OCI-LY1 (cell line): ENCODE measurements around the gene CCDC57.

Source experiments
- H2AFZ ChIP-seq: fragments of 200-600 bp; sonication (generic), shearing (Covaris generic); 2 replicates; pipeline ENCODE4 v1.6.0; 2014; ENCODE audit warnings: antibody characterized with exemption, mild to moderate bottlenecking, low read length
- H3F3A ChIP-seq: fragments of 200-600 bp; sonication (generic), shearing (Covaris generic); 2 replicates; pipeline ENCODE4 v1.6.0; 2014; ENCODE audit warnings: mild to moderate bottlenecking, antibody characterized with exemption, low read length, moderate library complexity; ENCODE audit not compliant: insufficient read depth
- H3K27ac ChIP-seq: fragments of 200-600 bp; sonication (generic); 2 replicates; pipeline ENCODE4 v1.5.1; 2014; ENCODE audit warnings: low read length, mixed run types, mild to moderate bottlenecking, low read depth; ENCODE audit not compliant: poor library complexity, severe bottlenecking
- H3K27me3 ChIP-seq: fragments of 200-600 bp; sonication (generic); 2 replicates; pipeline ENCODE4 v1.6.0; 2014; ENCODE audit warnings: antibody characterized with exemption, mild to moderate bottlenecking, low read length, moderate library complexity; ENCODE audit not compliant: insufficient read depth
- H3K36me3 ChIP-seq: fragments of 200-600 bp; sonication (generic); 2 replicates; pipeline ENCODE4 v1.6.1; 2014; ENCODE audit warnings: mild to moderate bottlenecking, antibody characterized with exemption, low read length, moderate library complexity, mixed read lengths; ENCODE audit not compliant: insufficient read depth
- H3K4me1 ChIP-seq: fragments of 200-600 bp; sonication (generic); 2 replicates; pipeline ENCODE4 v1.5.1; 2014; ENCODE audit warnings: mild to moderate bottlenecking, low read length, moderate library complexity; ENCODE audit not compliant: insufficient read depth, severe bottlenecking
- H3K4me2 ChIP-seq: fragments of 200-600 bp; sonication (generic), shearing (Covaris generic); 2 replicates; pipeline ENCODE4 v1.6.1; 2014; ENCODE audit warnings: low read length
- H3K4me3 ChIP-seq: fragments of 200-600 bp; sonication (generic); 2 replicates; pipeline ENCODE4 v1.5.1; 2014; ENCODE audit warnings: low read length, low read depth, mild to moderate bottlenecking, mixed read lengths; ENCODE audit not compliant: poor library complexity, severe bottlenecking
- H3K79me2 ChIP-seq: fragments of 200-600 bp; shearing (Covaris generic); 2 replicates; pipeline ENCODE4 v1.6.1; 2016; ENCODE audit warnings: mixed run types, low read length, mixed read lengths; ENCODE audit not compliant: insufficient read depth
- H3K9ac ChIP-seq: fragments of 200-600 bp; sonication (generic), shearing (Covaris generic); 2 replicates; pipeline ENCODE4 v1.6.1; 2014; ENCODE audit warnings: mild to moderate bottlenecking, low read length, mixed read lengths
- H3K9me2 ChIP-seq: fragments of 200-600 bp; sonication (generic), shearing (Covaris generic); 2 replicates; pipeline ENCODE4 v1.6.1; 2014; ENCODE audit warnings: low read depth, mild to moderate bottlenecking, low read length, mixed read lengths
- H3K9me3 ChIP-seq: fragments of 200-600 bp; shearing (Covaris generic); 2 replicates; pipeline ENCODE4 v1.6.1; 2014; ENCODE audit warnings: low read length, mixed read lengths
- H4K20me1 ChIP-seq: fragments of 200-600 bp; sonication (generic), shearing (Covaris generic); 2 replicates; pipeline ENCODE4 v1.6.0; 2016; ENCODE audit warnings: mild to moderate bottlenecking, low read length; ENCODE audit not compliant: insufficient read depth
- CTCF ChIP-seq: fragments of 200-600 bp; sonication (generic), shearing (Covaris generic); IDR thresholded peaks from 2 replicates; pipeline ENCODE4 v1.5.1; 2017; ENCODE audit warnings: mild to moderate bottlenecking, antibody characterized with exemption, low read length, moderate library complexity, mixed read lengths
- EZH2 ChIP-seq: fragments of 200-600 bp; sonication (generic), shearing (Covaris generic); IDR thresholded peaks from 2 replicates; pipeline ENCODE4 v1.8.0; 2017; ENCODE audit warnings: borderline replicate concordance, mixed run types, mild to moderate bottlenecking, antibody characterized with exemption, low read length, moderate library complexity, mixed read lengths

CCDC57 gene

GRCh38 chr17:82226146-82226808 lies 13.6 kb upstream of the CCDC57 start:
- Histone ChIP-seq H3K4me1 (peaks cover 17% of the 10 kb centered on the region), H3K4me2 (no peak overlapping the region), H3K79me2 (no peaks in the 10 kb centered on the region), H3K9me3 (no peaks in the 10 kb centered on the region), H3K9ac (no peak overlapping the region), H3K36me3 (no peaks in the 10 kb centered on the region), H3K27ac (no peak overlapping the region), H4K20me1 (no peaks in the 10 kb centered on the region), H3K27me3 (peaks cover 5% of the 10 kb centered on the region; the same call in 1 of the 2 replicates), H3K9me2 (no peaks in the 10 kb centered on the region), H3K4me3 (no peak overlapping the region), H3F3A (no peaks in the 10 kb centered on the region), H2AFZ (no peak overlapping the region)
- TF ChIP-seq CTCF = no peak
- no peak for TF ChIP-seq EZH2

GRCh38 chr17:82225368-82226029 lies 12.9 kb upstream of the CCDC57 start:
- Histone ChIP-seq H3K9ac (no peak overlapping the region), H3K27me3 (peaks cover 5% of the 10 kb centered on the region; the same call in 1 of the 2 replicates), H3K4me2 (no peak overlapping the region), H4K20me1 (no peaks in the 10 kb centered on the region), H3K36me3 (no peaks in the 10 kb centered on the region), H3K27ac (no peak overlapping the region), H2AFZ (no peak overlapping the region), H3K4me1 (peaks cover 9% of the 10 kb centered on the region), H3F3A (no peaks in the 10 kb centered on the region), H3K79me2 (no peaks in the 10 kb centered on the region), H3K9me2 (no peaks in the 10 kb centered on the region), H3K9me3 (no peaks in the 10 kb centered on the region), H3K4me3 (no peak overlapping the region)
- TF ChIP-seq EZH2 (no peak), CTCF (no peak)

- H3K9ac ChIP-seq = no peak overlapping the region
- no peaks in the 10 kb centered on the region for H3K9me2 ChIP-seq
- H3K4me3 ChIP-seq = no peak overlapping the region
- H3K27me3 ChIP-seq = peaks cover 10% of the 10 kb centered on the region; the same call in 1 of the 2 replicates
- H2AFZ ChIP-seq = no peak overlapping the region
- no peaks in the 10 kb centered on the region for H3F3A ChIP-seq
- H3K4me2 ChIP-seq = no peak overlapping the region
- no peaks in the 10 kb centered on the region for H4K20me1 ChIP-seq
- H3K27ac ChIP-seq = no peak overlapping the region
- no peaks in the 10 kb centered on the region for H3K36me3 ChIP-seq
- TF ChIP-seq CTCF (no peak), EZH2 (no peak)
- no peaks in the 10 kb centered on the region for H3K9me3 ChIP-seq
- H3K79me2 ChIP-seq = no peaks in the 10 kb centered on the region
- peaks cover under 1% of the 10 kb centered on the region for H3K4me1 ChIP-seq
Measured at GRCh38 chr17:82224666-82225065, 12.0 kb upstream of the CCDC57 start.
